Upper lobe of right lung (tissue), 1 donor: ENCODE results near the gene PLCH1. TPM values are rescaled to one million over a fixed set of nuclear protein-coding genes. Genes with fewer than 3 reads are reported as not detected.
"Not testable (repeated sequence)": the region's sequence is repeated elsewhere in the genome, so short reads cannot be mapped to it uniquely, and the experiment has no call there.

Experiments used
- ATAC-seq: fragments of 200-7000 bp; cut with Tn5 transposase; one replicate; pipeline ENCODE4 v1.9.1; 2020; ENCODE audit warnings: mild to moderate bottlenecking, moderate library complexity
- DNase-seq: peaks from one replicate; pipeline ENCODE4 v3.0.0-alpha.2; 2020
- H3K27ac ChIP-seq: fragments of 200-600 bp; one replicate; pipeline ENCODE4 v1.8.0; 2022
- H3K27me3 ChIP-seq: fragments of 200-600 bp; one replicate; pipeline ENCODE4 v1.8.0; 2022; ENCODE audit warnings: mild to moderate bottlenecking
- H3K36me3 ChIP-seq: fragments of 200-600 bp; one replicate; pipeline ENCODE4 v1.8.0; 2022
- H3K4me1 ChIP-seq: fragments of 200-600 bp; one replicate; pipeline ENCODE4 v1.8.0; 2022
- H3K4me3 ChIP-seq: fragments of 200-600 bp; one replicate; pipeline ENCODE4 v1.8.0; 2022; ENCODE audit warnings: mild to moderate bottlenecking
- H3K9me3 ChIP-seq: fragments of 200-600 bp; one replicate; pipeline ENCODE4 v1.8.0; 2022
- CTCF ChIP-seq: fragments of 200-600 bp; IDR thresholded peaks from one replicate; pipeline ENCODE4 v1.8.0; 2022; ENCODE audit warnings: antibody characterized with exemption
- intact Hi-C: fragments of 100-400 bp; cut with DNase I; formaldehyde crosslinking; loops from one replicate; pipeline ENCODE4 v1.11.0; 2022
- total RNA-seq: library from RNA; stranded (reverse); fragmentation: NEBNext Ultra II Directional; extraction: Animal tissue kit (Norgen Biotek cat#: 25700); gene quantifications from one replicate; pipeline ENCODE4 v1.2.1, GENCODE V29; 2021
- donor health status: DM: no; HTN: yes; CAD: no; lungs with severe emphysema.

The PLCH1 gene
- total RNA-seq, 1 donor from 2014 or later = 12.1 TPM

GRCh38 chr3:155640098-155640497 lies 104.8 kb downstream of the PLCH1 start:
- H3K4me1 ChIP-seq = no peaks in the 10 kb centered on the region
- H3K9me3 ChIP-seq = no peaks in the 10 kb centered on the region
- intact Hi-C loops = no loop called here
- no peak overlapping the region for H3K27ac ChIP-seq
- no peaks in the 10 kb centered on the region for H3K27me3 ChIP-seq
- TF ChIP-seq CTCF = no peak
- no peak for ATAC-seq
- no peaks in the 10 kb centered on the region for H3K36me3 ChIP-seq
- H3K4me3 ChIP-seq = no peak overlapping the region
- DNase-seq = no peak

GRCh38 chr3:155639462-155640055 lies 105.3 kb downstream of the PLCH1 start:
- intact Hi-C loops = no loop called here
- Histone ChIP-seq H3K4me1 (no peaks in the 10 kb centered on the region), H3K9me3 (no peaks in the 10 kb centered on the region), H3K4me3 (no peak overlapping the region), H3K36me3 (no peaks in the 10 kb centered on the region), H3K27me3 (no peaks in the 10 kb centered on the region), H3K27ac (no peak overlapping the region)
- ATAC-seq (no peak), DNase-seq (no peak)
- TF ChIP-seq CTCF = no peak

- intact Hi-C loops, H3K27me3 ChIP-seq, ATAC-seq, H3K9me3 ChIP-seq, H3K36me3 ChIP-seq, H3K4me3 ChIP-seq, H3K4me1 ChIP-seq, H3K27ac ChIP-seq, DNase-seq: not testable (repeated sequence)
Measured at GRCh38 chr3:155638461-155638860, 106.4 kb downstream of the PLCH1 start.

GRCh38 chr3:155637567-155637966 lies 107.3 kb downstream of the PLCH1 start:
- ATAC-seq (no peak), DNase-seq (no peak)
- intact Hi-C loops = no loop called here
- no peaks in the 10 kb centered on the region for H3K9me3 ChIP-seq
- no peaks in the 10 kb centered on the region for H3K36me3 ChIP-seq
- no peak overlapping the region for H3K4me3 ChIP-seq
- H3K27me3 ChIP-seq = no peaks in the 10 kb centered on the region
- no peak for TF ChIP-seq CTCF
- H3K4me1 ChIP-seq = no peaks in the 10 kb centered on the region
- H3K27ac ChIP-seq = no peak overlapping the region

- no peaks in the 10 kb centered on the region for H3K36me3 ChIP-seq
- H3K4me1 ChIP-seq = no peaks in the 10 kb centered on the region
- no peaks in the 10 kb centered on the region for H3K9me3 ChIP-seq
- ATAC-seq = no peak
- intact Hi-C loops = no loop called here
- TF ChIP-seq CTCF = no peak
- H3K27ac ChIP-seq = no peak overlapping the region
- H3K27me3 ChIP-seq = no peaks in the 10 kb centered on the region
- no peak overlapping the region for H3K4me3 ChIP-seq
- no peak for DNase-seq
Measured at GRCh38 chr3:155635056-155635455, 109.8 kb downstream of the PLCH1 start.

- ATAC-seq = no peak
- DNase-seq = no peak
- no peak for TF ChIP-seq CTCF
- H3K4me1 ChIP-seq = no peaks in the 10 kb centered on the region
- no peaks in the 10 kb centered on the region for H3K27me3 ChIP-seq
- no peak overlapping the region for H3K4me3 ChIP-seq
- H3K9me3 ChIP-seq = no peaks in the 10 kb centered on the region
- intact Hi-C loops = no loop called here
- H3K36me3 ChIP-seq = no peaks in the 10 kb centered on the region
- H3K27ac ChIP-seq = no peak overlapping the region
Measured at GRCh38 chr3:155634121-155634719, 110.7 kb downstream of the PLCH1 start.
